GM18951 (cell line): ENCODE data around the gene LAMB1.

Experiments
- POLR2A ChIP-seq: IDR thresholded peaks from 4 replicates; pipeline ENCODE4 v1.6.1; 2011; ENCODE audit warnings: mild to moderate bottlenecking; ENCODE audit not compliant: insufficient read length, insufficient read depth; ENCODE audit errors: extremely low read depth
- in situ Hi-C: fragments of 300-500 bp; cut with MboI; formaldehyde crosslinking; loops from one replicate; pipeline ENCODE4 v1.12.0; 2022; ENCODE audit warnings: low sequenced_read_pairs, mixed read lengths, inconsistent platforms; ENCODE audit not compliant: unreplicated experiment

LAMB1 gene

GRCh38 chr7:107879400-107880035, 123.4 kb downstream of the LAMB1 start:
- no peak for TF ChIP-seq POLR2A
- in situ Hi-C loops: no loop called here

GRCh38 chr7:107878636-107879035, 124.3 kb downstream of the LAMB1 start:
- in situ Hi-C loops: no loop called here
- no peak for TF ChIP-seq POLR2A

DNA sequence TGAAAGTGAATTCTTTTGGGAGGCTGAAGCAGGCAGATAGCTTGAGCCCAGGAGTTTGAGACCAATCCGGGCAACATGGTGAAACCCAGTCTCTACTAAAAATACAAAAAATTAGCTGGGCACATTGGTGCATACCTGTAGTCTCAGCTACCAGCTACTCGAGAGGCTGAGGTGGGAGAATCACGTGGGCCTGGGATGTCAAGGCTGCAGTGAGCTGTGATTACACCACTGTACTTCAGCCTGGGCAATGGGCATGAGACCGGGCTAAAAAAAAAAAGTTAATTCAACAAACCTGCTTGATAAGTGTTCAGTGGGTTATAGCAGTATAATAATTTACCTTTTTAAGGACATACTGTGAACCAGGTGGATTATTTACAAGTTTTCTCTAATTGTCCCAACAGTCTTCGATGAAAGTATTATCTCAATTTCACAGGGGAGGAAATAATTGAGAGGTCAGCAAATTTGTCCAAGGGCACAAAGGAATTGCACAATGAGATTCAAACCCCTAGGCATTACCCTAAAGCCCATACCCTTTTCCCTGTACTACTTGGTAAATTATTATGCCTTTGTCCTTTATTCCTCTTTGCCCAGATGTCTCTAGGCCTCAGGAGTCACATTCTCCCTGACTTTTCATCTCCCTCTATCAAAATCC, 125.1 kb downstream of the LAMB1 start:
- in situ Hi-C loops: no loop called here
- no peak for TF ChIP-seq POLR2A

DNA sequence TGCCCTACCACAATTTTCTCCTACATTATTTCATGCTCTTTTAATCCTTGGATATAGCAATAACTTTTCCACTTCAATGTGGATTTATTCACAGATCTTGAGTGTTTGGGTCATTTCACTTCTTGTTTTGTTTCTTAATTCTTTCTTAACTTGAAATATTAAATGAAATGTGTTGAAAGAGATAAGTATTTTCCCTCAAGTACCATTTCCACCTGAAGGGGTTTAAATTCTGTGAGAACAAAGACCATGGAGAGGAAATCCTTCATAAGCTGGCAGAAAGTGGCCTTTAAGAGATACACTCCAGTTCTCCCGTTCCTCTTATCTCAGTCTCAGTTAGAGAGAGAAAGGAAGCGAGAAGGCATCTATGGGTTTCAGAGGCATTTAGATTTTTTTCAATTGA, 126.0 kb downstream of the LAMB1 start:
- in situ Hi-C loops: no loop called here
- no peak for TF ChIP-seq POLR2A

GRCh38 chr7:107874605-107875446, 128.1 kb downstream of the LAMB1 start:
- no peak for TF ChIP-seq POLR2A
- in situ Hi-C loops: no loop called here

GRCh38 chr7:107874111-107874510, 128.8 kb downstream of the LAMB1 start:
- TF ChIP-seq POLR2A: no peak
- in situ Hi-C loops: no loop called here
